Mesothelial cell of epicardium (in vitro differentiated cells): ENCODE measurements around the gene PCDHGB5. TPM values are rescaled to one million over a fixed set of nuclear protein-coding genes. Genes with fewer than 3 reads are reported as not detected.
"Not testable (repeated sequence)": the region's sequence is repeated elsewhere in the genome, so short reads cannot be mapped to it uniquely, and the experiment has no call there.

Source experiments
- DNase-seq, 2 experiments: peaks; one replicate each; pipeline ENCODE4 v3.0.0; 2021; ENCODE audit warnings: low spot score in 2 of 2; ENCODE audit not compliant: unreplicated experiment in 2 of 2
- H3K27ac Mint-ChIP-seq: 2 replicates; pipeline ENCODE4 v1.8.0; 2021; ENCODE audit warnings: mixed read lengths
- H3K27me3 Mint-ChIP-seq: 2 replicates; pipeline ENCODE4 v1.8.0; 2021; ENCODE audit warnings: low read depth, mixed read lengths
- H3K36me3 Mint-ChIP-seq: 2 replicates; pipeline ENCODE4 v1.8.0; 2021; ENCODE audit warnings: mixed read lengths
- H3K4me1 Mint-ChIP-seq: 2 replicates; pipeline ENCODE4 v1.8.0; 2021; ENCODE audit warnings: mixed read lengths
- H3K4me3 Mint-ChIP-seq: 2 replicates; pipeline ENCODE4 v1.8.0; 2021; ENCODE audit warnings: mild to moderate bottlenecking, moderate library complexity, mixed read lengths
- H3K9me3 Mint-ChIP-seq: 2 replicates; pipeline ENCODE4 v1.8.0; 2021; ENCODE audit warnings: mixed read lengths
- CTCF ChIP-seq: fragments of 200-600 bp; sonication (generic); IDR thresholded peaks from one replicate; pipeline ENCODE4 v1.5.0; 2021; ENCODE audit warnings: antibody characterized with exemption; ENCODE audit not compliant: unreplicated experiment
- total RNA-seq: library from RNA; stranded (reverse); gene quantifications from 3 replicates; pipeline ENCODE4 v1.2.1, GENCODE V29; 2021

PCDHGB5 gene
- total RNA-seq, 1 donor from 2014 or later: 3.9 TPM

- H3K27me3 Mint-ChIP-seq: no peaks in the 10 kb centered on the region
- H3K27ac Mint-ChIP-seq: no peak overlapping the region
- H3K9me3 Mint-ChIP-seq: peaks cover 51% of the 10 kb centered on the region
- H3K4me1 Mint-ChIP-seq: no peaks in the 10 kb centered on the region
- TF ChIP-seq CTCF: no peak
- no peak overlapping the region for H3K4me3 Mint-ChIP-seq
- no peak for DNase-seq
- peaks cover 48% of the 10 kb centered on the region for H3K36me3 Mint-ChIP-seq
Observed at GRCh38 chr5:141399555-141400258, 2.0 kb downstream of the PCDHGB5 start.

- Mint-ChIP-seq H3K4me3 (no peak within 1 kb of the TSS), H3K36me3 (peaks cover 50% of the 10 kb centered on the region), H3K9me3 (peaks cover 48% of the 10 kb centered on the region), H3K27ac (no peak within 1 kb of the TSS), H3K4me1 (no peaks in the 10 kb centered on the region), H3K27me3 (no peaks in the 10 kb centered on the region)
- no peak for DNase-seq
- TF ChIP-seq CTCF: no peak
Observed at GRCh38 chr5:141402553-141403243, 5.0 kb downstream of the PCDHGB5 start, which contains the start of gene PCDHGA9. TSS of gene PCDHGA9 (plus strand) at chr5:141402778. CDS start at chr5:141402953, 175 bp downstream.

- H3K4me1 Mint-ChIP-seq: peaks cover 2% of the 10 kb centered on the region
- H3K4me3 Mint-ChIP-seq: no peak overlapping the region
- H3K36me3 Mint-ChIP-seq: peaks cover 56% of the 10 kb centered on the region
- H3K27me3 Mint-ChIP-seq: no peaks in the 10 kb centered on the region
- H3K27ac Mint-ChIP-seq: no peak overlapping the region
- DNase-seq: no peak
- peaks cover 52% of the 10 kb centered on the region for H3K9me3 Mint-ChIP-seq
- TF ChIP-seq CTCF: no peak
Observed at GRCh38 chr5:141403387-141403786, 5.6 kb downstream of the PCDHGB5 start.

DNA sequence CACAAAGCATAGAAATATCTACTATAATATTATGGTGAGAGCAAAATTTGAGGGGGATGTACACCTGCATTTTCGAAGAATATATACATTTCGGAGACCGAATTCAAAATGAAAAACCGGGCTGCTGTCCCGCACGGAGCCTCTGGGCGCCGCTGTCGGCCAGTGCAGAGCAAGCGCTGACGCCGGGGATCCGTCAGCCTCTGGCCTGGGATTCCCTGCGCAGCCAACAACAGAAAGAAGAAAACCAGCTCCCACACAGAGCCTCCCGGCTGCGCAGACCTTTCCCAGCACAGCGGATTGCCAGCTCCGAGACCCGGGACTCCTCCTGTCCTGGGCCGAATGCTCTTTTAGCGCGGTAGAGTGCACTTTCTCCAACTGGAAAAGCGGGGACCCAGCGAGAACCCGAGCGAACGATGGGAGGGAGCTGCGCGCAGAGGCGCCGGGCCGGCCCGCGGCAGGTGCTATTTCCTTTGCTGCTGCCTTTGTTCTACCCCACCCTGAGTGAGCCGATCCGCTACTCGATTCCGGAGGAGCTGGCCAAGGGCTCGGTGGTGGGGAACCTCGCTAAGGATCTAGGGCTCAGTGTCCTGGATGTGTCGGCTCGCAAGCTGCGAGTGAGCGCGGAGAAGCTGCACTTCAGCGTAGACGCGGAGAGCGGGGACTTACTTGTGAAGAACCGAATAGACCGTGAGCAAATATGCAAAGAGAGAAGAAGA lies 10.2 kb downstream of the PCDHGB5 start, which contains the start of gene PCDHGB6:
PCDHGB6 (plus strand) TSS at position 232 of the 716 bp plus-strand sequence; CDS start at position 414, 182 bp downstream.
- peak; percentile 87 for TF ChIP-seq CTCF
- H3K36me3 Mint-ChIP-seq: peaks cover 59% of the 10 kb centered on the region
- H3K27ac Mint-ChIP-seq: peak within 1 kb of the TSS; percentile 98
- peak within 1 kb of the TSS; percentile 91 for H3K4me3 Mint-ChIP-seq
- peak; percentile 62 to 85 for DNase-seq
- H3K9me3 Mint-ChIP-seq: peaks cover 44% of the 10 kb centered on the region
- peaks cover 12% of the 10 kb centered on the region for H3K4me1 Mint-ChIP-seq
- not testable (repeated sequence) for H3K27me3 Mint-ChIP-seq

GRCh38 chr5:141409598-141410306 lies 12.0 kb downstream of the PCDHGB5 start:
- no peak for DNase-seq
- Mint-ChIP-seq H3K27ac (no peak overlapping the region), H3K9me3 (peaks cover 46% of the 10 kb centered on the region)

More at GRCh38 chr5:141409598-141410306, 12.0 kb downstream of the PCDHGB5 start:
- Mint-ChIP-seq H3K27me3 (no peaks in the 10 kb centered on the region), H3K4me3 (no peak overlapping the region), H3K4me1 (peaks cover 19% of the 10 kb centered on the region), H3K36me3 (peaks cover 66% of the 10 kb centered on the region)
- no peak for TF ChIP-seq CTCF
